ENCODE measurements around the gene NBEA. TPM values are rescaled to one million over a fixed set of nuclear protein-coding genes. Genes with fewer than 3 reads are reported as not detected.

The NBEA gene
- total RNA-seq, 2 experiments from 2014 or later = 3.5 to 3.8 TPM

DNA sequence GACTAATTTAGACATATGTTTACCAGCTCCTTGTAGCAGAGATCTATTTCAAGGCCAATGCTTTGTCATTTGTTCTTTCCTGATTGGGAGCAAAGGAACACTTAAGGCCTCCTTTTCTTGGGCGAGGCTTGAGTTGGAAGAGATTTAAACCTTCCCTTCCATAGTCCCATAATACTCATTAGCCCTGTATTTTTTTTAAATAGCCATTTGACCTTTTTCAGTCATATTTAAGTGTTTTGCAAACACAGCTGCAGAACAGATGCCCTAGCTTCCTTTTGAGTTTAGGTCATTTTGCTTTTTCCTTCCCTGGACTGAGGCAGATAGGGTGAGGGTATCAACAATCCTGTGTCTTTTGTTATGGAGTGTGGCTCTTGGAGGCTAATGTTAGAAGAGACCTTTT is 198.3 kb downstream of the NBEA start:
- Mint-ChIP-seq H3K36me3 (ENCODE audit: low read depth) (peaks cover 4% of the 10 kb centered on the region), H3K4me3 (no peak overlapping the region), H3K9me3 (no peaks in the 10 kb centered on the region), H3K4me1 (ENCODE audit: low read depth) (no peaks in the 10 kb centered on the region), H3K27ac (no peak overlapping the region), H3K27me3 (no peaks in the 10 kb centered on the region)
- Histone ChIP-seq H3K36me3 (ENCODE audit: insufficient read depth, low read length) (no peaks in the 10 kb centered on the region), H3K9me3 (ENCODE audit: control insufficient read depth in 1 of 2, insufficient read depth in 1 of 2, low read length in 2 of 2) (no peaks in the 10 kb centered on the region), H3K27ac (ENCODE audit: low read depth in 1 of 2, low read length in 2 of 2) (no peak overlapping the region), H3K4me1 (ENCODE audit: insufficient read depth, low read length) (no peaks in the 10 kb centered on the region), H3K4me3 (ENCODE audit: low read length) (no peak overlapping the region), H3K27me3 (ENCODE audit: control insufficient read depth in 1 of 2, insufficient read depth in 2 of 2, low read length in 2 of 2) (no peaks in the 10 kb centered on the region)
- intact Hi-C loops (cut with DNase I, micrococcal nuclease) = no loop called here
- ChIA-PET POLR2A (no interaction called here), CTCF (no interaction called here)
- no peak for DNase-seq
- ATAC-seq (ENCODE audit: poor library complexity) = no peak
- no peak for TF ChIP-seq CTCF (IDR thresholded peaks at IDR 0.05)

- intact Hi-C loops (cut with DNase I, micrococcal nuclease) = no loop called here
- DNase-seq (no peak), ATAC-seq (ENCODE audit: poor library complexity) (no peak)
- Mint-ChIP-seq H3K27me3 (no peaks in the 10 kb centered on the region), H3K27ac (no peak overlapping the region), H3K4me1 (ENCODE audit: low read depth) (no peaks in the 10 kb centered on the region), H3K36me3 (ENCODE audit: low read depth) (peaks cover 4% of the 10 kb centered on the region), H3K4me3 (no peak overlapping the region), H3K9me3 (no peaks in the 10 kb centered on the region)
- Histone ChIP-seq H3K9me3 (ENCODE audit: control insufficient read depth in 1 of 2, insufficient read depth in 1 of 2, low read length in 2 of 2) (no peaks in the 10 kb centered on the region), H3K27ac (ENCODE audit: low read depth in 1 of 2, low read length in 2 of 2) (no peak overlapping the region), H3K4me1 (ENCODE audit: insufficient read depth, low read length) (no peaks in the 10 kb centered on the region), H3K27me3 (ENCODE audit: control insufficient read depth in 1 of 2, insufficient read depth in 2 of 2, low read length in 2 of 2) (no peaks in the 10 kb centered on the region), H3K4me3 (ENCODE audit: low read length) (no peak overlapping the region), H3K36me3 (ENCODE audit: insufficient read depth, low read length) (no peaks in the 10 kb centered on the region)
- ChIA-PET POLR2A (no interaction called here), CTCF (no interaction called here)
- TF ChIP-seq CTCF (IDR thresholded peaks at IDR 0.05) = no peak
Observed at GRCh38 chr13:35140831-35141230, 198.8 kb downstream of the NBEA start.

DNA sequence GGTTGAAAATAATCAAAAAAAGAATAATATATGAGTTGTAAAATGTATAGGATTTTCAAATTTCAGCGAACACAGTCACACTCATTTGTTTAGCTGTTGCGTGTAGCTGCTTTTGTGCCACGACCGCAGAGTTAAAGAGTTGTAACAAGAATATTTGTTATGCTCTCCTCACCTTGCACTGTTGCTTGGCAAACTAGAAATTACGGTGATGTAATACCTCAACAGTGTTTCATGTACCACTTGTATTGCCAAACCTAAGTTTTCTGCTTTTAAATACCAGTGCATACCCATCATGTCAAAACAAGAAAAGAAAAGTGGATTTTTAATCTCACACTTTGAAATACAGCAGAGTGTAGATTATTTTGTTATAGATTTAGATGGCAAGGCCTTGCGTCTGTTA is 201.1 kb downstream of the NBEA start:
- no peaks in the 10 kb centered on the region for H3K27me3 ChIP-seq (ENCODE audit: control insufficient read depth in 1 of 2, insufficient read depth in 2 of 2, low read length in 2 of 2)
- no peaks in the 10 kb centered on the region for H3K9me3 ChIP-seq (ENCODE audit: control insufficient read depth in 1 of 2, insufficient read depth in 1 of 2, low read length in 2 of 2)
- DNase-seq (no peak), ATAC-seq (ENCODE audit: poor library complexity) (no peak)
- H3K4me1 ChIP-seq (ENCODE audit: insufficient read depth, low read length) = no peaks in the 10 kb centered on the region
- Mint-ChIP-seq H3K27me3 (no peaks in the 10 kb centered on the region), H3K9me3 (no peaks in the 10 kb centered on the region), H3K36me3 (ENCODE audit: low read depth) (peaks cover 4% of the 10 kb centered on the region), H3K27ac (no peak overlapping the region), H3K4me3 (no peak overlapping the region), H3K4me1 (ENCODE audit: low read depth) (no peaks in the 10 kb centered on the region)
- intact Hi-C loops (cut with DNase I, micrococcal nuclease) = no loop called here
- ChIA-PET POLR2A (no interaction called here), CTCF (no interaction called here)
- TF ChIP-seq CTCF (IDR thresholded peaks at IDR 0.05) = no peak
- H3K4me3 ChIP-seq (ENCODE audit: low read length) = no peak overlapping the region
- no peak overlapping the region for H3K27ac ChIP-seq (ENCODE audit: low read depth in 1 of 2, low read length in 2 of 2)
- no peaks in the 10 kb centered on the region for H3K36me3 ChIP-seq (ENCODE audit: insufficient read depth, low read length)

Data from CD4-positive, alpha-beta T cell (primary cell).